ENCODE data around the gene DPY19L1.

- TF ChIP-seq, protein P1, sequence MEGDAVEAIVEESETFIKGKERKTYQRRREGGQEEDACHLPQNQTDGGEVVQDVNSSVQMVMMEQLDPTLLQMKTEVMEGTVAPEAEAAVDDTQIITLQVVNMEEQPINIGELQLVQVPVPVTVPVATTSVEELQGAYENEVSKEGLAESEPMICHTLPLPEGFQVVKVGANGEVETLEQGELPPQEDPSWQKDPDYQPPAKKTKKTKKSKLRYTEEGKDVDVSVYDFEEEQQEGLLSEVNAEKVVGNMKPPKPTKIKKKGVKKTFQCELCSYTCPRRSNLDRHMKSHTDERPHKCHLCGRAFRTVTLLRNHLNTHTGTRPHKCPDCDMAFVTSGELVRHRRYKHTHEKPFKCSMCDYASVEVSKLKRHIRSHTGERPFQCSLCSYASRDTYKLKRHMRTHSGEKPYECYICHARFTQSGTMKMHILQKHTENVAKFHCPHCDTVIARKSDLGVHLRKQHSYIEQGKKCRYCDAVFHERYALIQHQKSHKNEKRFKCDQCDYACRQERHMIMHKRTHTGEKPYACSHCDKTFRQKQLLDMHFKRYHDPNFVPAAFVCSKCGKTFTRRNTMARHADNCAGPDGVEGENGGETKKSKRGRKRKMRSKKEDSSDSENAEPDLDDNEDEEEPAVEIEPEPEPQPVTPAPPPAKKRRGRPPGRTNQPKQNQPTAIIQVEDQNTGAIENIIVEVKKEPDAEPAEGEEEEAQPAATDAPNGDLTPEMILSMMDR (IDR thresholded peaks at IDR 0.05; ENCODE audit: insufficient read depth, low read depth, low read length) = no peak
- TF ChIP-seq EZH2 (IDR thresholded peaks at IDR 0.05; ENCODE audit: insufficient read depth, low read length) = no peak
These were observed 54.8 kb downstream of the DPY19L1 start for GRCh38 chr7:34982371-34983019.

All from astrocyte (in vitro differentiated cells and primary cell).